CD14-positive monocyte (primary cell): ENCODE results near the gene RSPO3. TPM values are rescaled to one million over a fixed set of nuclear protein-coding genes. Genes with fewer than 3 reads are reported as not detected.

ENCODE experiments used
- DNase-seq, 3 donors: peaks; one replicate each; pipeline ENCODE4 v3.0.0-alpha.2; 2011 to 2022
- H2AFZ ChIP-seq: 2 replicates; pipeline ENCODE4 v1.6.0; 2012; ENCODE audit warnings: mild to moderate bottlenecking, low read depth, low read length, inconsistent platforms; ENCODE audit not compliant: insufficient read depth, poor library complexity, severe bottlenecking
- H3K27ac ChIP-seq, 2 donors: 1 replicate in 1 of 2; 2 replicates in 1 of 2; pipeline ENCODE4 v1.5.1; 2012 to 2013; ENCODE audit warnings: low read length in 2 of 2, control low read depth in 1 of 2, inconsistent platforms in 1 of 2, low read depth in 1 of 2, mild to moderate bottlenecking in 1 of 2
- H3K27me3 ChIP-seq, 2 donors: one replicate each; pipeline versions ENCODE4 v1.6.0 to v1.6.1; 2011 to 2013; ENCODE audit warnings: low read length in 2 of 2; ENCODE audit not compliant: control insufficient read depth in 2 of 2, insufficient read depth in 2 of 2
- H3K36me3 ChIP-seq, 2 donors: replicated peaks in 1 of 2; 1 replicate in 1 of 2; 2 replicates in 1 of 2; pipeline versions ENCODE4 v1.5.1 to v1.6.1; 2012 to 2013; ENCODE audit warnings: low read length in 2 of 2, control low read depth in 1 of 2, inconsistent platforms in 1 of 2, mild to moderate bottlenecking in 1 of 2; ENCODE audit not compliant: insufficient read depth in 2 of 2, control insufficient read depth in 1 of 2
- H3K4me1 ChIP-seq, 2 donors: 1 replicate in 1 of 2; 2 replicates in 1 of 2; pipeline versions ENCODE4 v1.5.1 to v1.6.1; 2012 to 2013; ENCODE audit warnings: low read length in 2 of 2, control low read depth in 1 of 2, inconsistent platforms in 1 of 2, mild to moderate bottlenecking in 1 of 2, moderate library complexity in 1 of 2; ENCODE audit not compliant: insufficient read depth in 2 of 2, control insufficient read depth in 1 of 2
- H3K4me2 ChIP-seq: replicated peaks from 2 replicates; pipeline ENCODE3; 2012; ENCODE audit warnings: low read length, moderate library complexity, mild to moderate bottlenecking; ENCODE audit not compliant: poor library complexity, severe bottlenecking; ENCODE audit errors: extremely low read depth
- H3K4me3 ChIP-seq, 3 experiments: fragments of 200-600 bp in 1 of 3; sonication (generic) in 1 of 3; replicated peaks in 1 of 3; 1 replicate in 2 of 3; 2 replicates in 1 of 3; pipeline ENCODE4 v1.5.1; 2011 to 2013; ENCODE audit warnings: low read length in 3 of 3, mild to moderate bottlenecking in 3 of 3, control low read depth in 2 of 3, low read depth in 2 of 3, inconsistent platforms in 1 of 3, moderate library complexity in 1 of 3
- H3K79me2 ChIP-seq: 2 replicates; pipeline ENCODE4 v1.6.0; 2012; ENCODE audit warnings: mild to moderate bottlenecking, control low read depth, inconsistent platforms, low read length, moderate library complexity; ENCODE audit not compliant: insufficient read depth
- H3K9ac ChIP-seq: 2 replicates; pipeline ENCODE4 v1.6.0; 2017; ENCODE audit warnings: low read length, mild to moderate bottlenecking; ENCODE audit not compliant: insufficient read depth, poor library complexity, severe bottlenecking
- H3K9me3 ChIP-seq, 2 donors: replicated peaks in 1 of 2; 1 replicate in 1 of 2; 2 replicates in 1 of 2; pipeline versions ENCODE4 v1.5.1 to v1.6.1; 2012 to 2013; ENCODE audit warnings: low read length in 2 of 2, control low read depth in 1 of 2; ENCODE audit not compliant: control insufficient read depth in 1 of 2, insufficient read depth in 1 of 2
- H4K20me1 ChIP-seq: 2 replicates; pipeline ENCODE4 v1.6.0; 2012; ENCODE audit warnings: mild to moderate bottlenecking, low read length, control low read depth, moderate library complexity; ENCODE audit not compliant: insufficient read depth
- H3K27ac Mint-ChIP-seq, 7 donors: one replicate each; pipeline ENCODE4 v1.8.0; 2020; ENCODE audit warnings: mild to moderate bottlenecking in 7 of 7, mixed read lengths in 7 of 7, moderate library complexity in 6 of 7, inconsistent platforms in 2 of 7
- H3K27me3 Mint-ChIP-seq, 3 donors: one replicate each; pipeline ENCODE4 v1.8.0; 2021 to 2022; ENCODE audit warnings: low read depth in 3 of 3, mild to moderate bottlenecking in 3 of 3, mixed read lengths in 3 of 3, moderate library complexity in 3 of 3, inconsistent platforms in 1 of 3
- H3K36me3 Mint-ChIP-seq, 2 donors: one replicate each; pipeline ENCODE4 v1.8.0; 2020; ENCODE audit warnings: mixed read lengths in 2 of 2, inconsistent platforms in 1 of 2, mild to moderate bottlenecking in 1 of 2
- H3K4me1 Mint-ChIP-seq: one replicate; pipeline ENCODE4 v1.8.0; 2020; ENCODE audit warnings: mild to moderate bottlenecking, mixed read lengths
- H3K4me3 Mint-ChIP-seq, 2 donors: one replicate each; pipeline ENCODE4 v1.8.0; 2020; ENCODE audit warnings: mild to moderate bottlenecking in 2 of 2, mixed read lengths in 2 of 2, moderate library complexity in 1 of 2
- H3K9me3 Mint-ChIP-seq, 7 donors: one replicate each; pipeline ENCODE4 v1.8.0; 2020 to 2022; ENCODE audit warnings: mixed read lengths in 7 of 7, mild to moderate bottlenecking in 6 of 7, moderate library complexity in 6 of 7, inconsistent platforms in 2 of 7
- CTCF ChIP-seq: fragments of 200-600 bp; IDR thresholded peaks from one replicate; pipeline ENCODE4 v1.8.0; 2022; ENCODE audit warnings: antibody characterized with exemption, mild to moderate bottlenecking
- WGBS: methylation state at CpG from one replicate; pipeline ENCODE4 v1.1.5; 2013; ENCODE audit warnings: missing lambda C conversion rate; ENCODE audit not compliant: insufficient coverage; 5-methylcytosine and 5-hydroxymethylcytosine counted together
- intact Hi-C, 2 donors: fragments of 100-400 bp; cut with micrococcal nuclease; formaldehyde crosslinking; loops; one replicate each; pipeline versions ENCODE4 v1.15.0 to v1.15.1; 2023
- polyA plus RNA-seq, 3 donors: library from polyadenylated mRNA; depleted of rRNA in 1 of 3; unstranded in 2 of 3; stranded (reverse) in 1 of 3; fragments of 300-500 nt in 2 of 3; fragments of >200 nt in 1 of 3; fragmentation: Illumina TruSeq in 2 of 3; gene quantifications; 1 replicate in 2 of 3; 2 replicates in 1 of 3; pipeline ENCODE4 v1.2.3, GENCODE V29; 2012 to 2021

RSPO3 gene
- polyA plus RNA-seq, 3 donors = not detected

DNA sequence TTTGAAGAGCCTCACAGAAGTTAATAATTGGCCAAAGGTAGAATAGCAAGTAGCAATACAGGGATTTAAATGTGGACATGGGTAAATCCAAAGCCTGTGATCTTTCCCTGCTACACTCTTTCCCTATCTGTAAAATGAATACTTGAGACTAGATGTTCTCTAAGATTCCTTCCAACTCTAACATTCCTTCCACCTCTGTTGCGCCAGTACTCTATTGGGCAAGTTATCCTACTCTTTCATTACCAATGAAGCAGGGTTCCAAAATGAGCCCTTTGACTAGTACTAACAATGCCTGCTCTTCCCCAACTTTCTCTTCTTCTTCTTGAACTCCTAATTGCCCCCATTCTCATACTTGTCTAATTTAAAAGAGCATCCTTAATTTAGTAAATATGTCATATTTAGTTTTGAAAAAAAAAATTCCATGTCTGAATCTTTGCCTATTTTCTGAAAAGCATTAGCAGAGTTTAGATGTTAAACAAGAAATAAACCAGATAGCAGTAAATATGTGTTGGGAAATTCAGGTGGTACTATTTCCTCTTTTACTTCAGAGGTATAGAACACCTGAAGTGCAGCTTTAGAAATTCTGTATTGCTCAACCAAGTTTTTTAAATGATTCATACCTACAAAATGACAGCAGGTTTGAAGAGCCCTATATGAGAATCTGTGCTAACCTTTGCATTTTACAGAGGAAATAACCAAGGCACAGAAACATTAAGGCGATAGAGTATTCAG, 35.1 kb upstream of the RSPO3 start:
- no peaks in the 10 kb centered on the region for H3K4me1 ChIP-seq
- H3K27ac Mint-ChIP-seq = no peak overlapping the region
- 100% methylated on average over 1 of the region's 2 CpGs for WGBS
- H3K79me2 ChIP-seq = no peaks in the 10 kb centered on the region
- no peak for DNase-seq
- H2AFZ ChIP-seq = no peak overlapping the region
- no peaks in the 10 kb centered on the region for H3K9me3 ChIP-seq
- peaks cover 0 to 2% (median 0%) of the 10 kb centered on the region in 7 donors for H3K9me3 Mint-ChIP-seq
- H3K27me3 Mint-ChIP-seq = peaks cover 1 to 3% (median 2%) of the 10 kb centered on the region in 3 donors
- no peak overlapping the region for H3K4me2 ChIP-seq
- intact Hi-C loops = no loop called here
- no peak overlapping the region for H3K9ac ChIP-seq
- no peaks in the 10 kb centered on the region for H3K36me3 ChIP-seq
- no peak for TF ChIP-seq CTCF
- no peaks in the 10 kb centered on the region for H3K27me3 ChIP-seq
- no peaks in the 10 kb centered on the region for H3K36me3 Mint-ChIP-seq
- no peak overlapping the region for H3K4me3 Mint-ChIP-seq
- H3K27ac ChIP-seq = no peak overlapping the region
- H3K4me1 Mint-ChIP-seq = peaks cover 4% of the 10 kb centered on the region
- no peak overlapping the region for H3K4me3 ChIP-seq
- H4K20me1 ChIP-seq = no peaks in the 10 kb centered on the region

DNA sequence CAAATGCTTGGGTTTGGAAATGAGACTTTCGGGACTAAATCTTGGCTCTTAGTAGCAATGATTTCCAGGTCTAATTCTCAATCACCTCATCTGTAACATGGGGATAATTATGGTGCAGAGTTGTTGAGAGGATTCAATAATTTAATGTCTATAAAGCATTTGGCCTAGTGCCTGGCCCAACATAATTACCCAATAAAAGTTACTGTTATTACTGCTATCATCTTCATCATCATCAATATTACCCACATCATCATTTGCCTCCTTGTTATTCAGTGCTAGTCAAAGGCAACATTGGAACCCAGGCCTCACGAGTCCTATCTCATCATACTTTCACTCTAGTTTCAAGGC, 34.5 kb upstream of the RSPO3 start:
- Mint-ChIP-seq H3K36me3 (no peaks in the 10 kb centered on the region), H3K4me1 (peaks cover 4% of the 10 kb centered on the region), H3K27me3 (peaks cover under 1 to 3% (median 1%) of the 10 kb centered on the region in 3 donors), H3K27ac (no peak overlapping the region), H3K4me3 (no peak overlapping the region), H3K9me3 (peaks cover 0 to 2% (median 0%) of the 10 kb centered on the region in 7 donors)
- no peaks in the 10 kb centered on the region for H3K36me3 ChIP-seq
- no peaks in the 10 kb centered on the region for H3K79me2 ChIP-seq
- no peaks in the 10 kb centered on the region for H3K27me3 ChIP-seq
- H3K4me3 ChIP-seq = no peak overlapping the region
- no peak for DNase-seq
- H3K4me2 ChIP-seq = no peak overlapping the region
- no peak overlapping the region for H3K27ac ChIP-seq
- WGBS = 91% methylated on average over 1 of the region's 2 CpGs
- H3K9me3 ChIP-seq = no peaks in the 10 kb centered on the region
- intact Hi-C loops = no loop called here
- no peaks in the 10 kb centered on the region for H3K4me1 ChIP-seq
- no peak overlapping the region for H2AFZ ChIP-seq
- H3K9ac ChIP-seq = no peak overlapping the region
- no peaks in the 10 kb centered on the region for H4K20me1 ChIP-seq
- TF ChIP-seq CTCF = no peak
